ENCODE measurements around the gene ZNF672. TPM values are rescaled to one million over a fixed set of nuclear protein-coding genes. Genes with fewer than 3 reads are reported as not detected.

The ZNF672 gene
- total and polyA plus RNA-seq, 2 experiments from 2014 or later = 10.3 to 39.7 TPM

- TF ChIP-seq ZNF462 (CRISPR knock-in tag; IDR thresholded peaks at IDR 0.05) (no peak), NANOG (IDR thresholded peaks at IDR 0.05; ENCODE audit: borderline replicate concordance) (no peak), EZH2phosphoT487 (IDR thresholded peaks at IDR 0.05; ENCODE audit: unreplicated experiment) (no peak), CREB1 (CRISPR knock-in tag; IDR thresholded peaks at IDR 0.05; ENCODE audit: low read depth) (peak; percentile 44; the same call in 1 of the 2 replicates), REST (IDR thresholded peaks at IDR 0.05; ENCODE audit: unreplicated experiment) (peak; percentile 19)
Observed at GRCh38 chr1:248858096-248858890, 20.3 kb downstream of the ZNF672 start (continued).
